ENCODE results near the gene CHCHD3. TPM values are rescaled to one million over a fixed set of nuclear protein-coding genes. Genes with fewer than 3 reads are reported as not detected.

Gene CHCHD3
- total and polyA plus RNA-seq, 2 donors (not counting 1 experiment from before 2014, with no cell fraction given), result 80.8 to 94.0 TPM

DNA sequence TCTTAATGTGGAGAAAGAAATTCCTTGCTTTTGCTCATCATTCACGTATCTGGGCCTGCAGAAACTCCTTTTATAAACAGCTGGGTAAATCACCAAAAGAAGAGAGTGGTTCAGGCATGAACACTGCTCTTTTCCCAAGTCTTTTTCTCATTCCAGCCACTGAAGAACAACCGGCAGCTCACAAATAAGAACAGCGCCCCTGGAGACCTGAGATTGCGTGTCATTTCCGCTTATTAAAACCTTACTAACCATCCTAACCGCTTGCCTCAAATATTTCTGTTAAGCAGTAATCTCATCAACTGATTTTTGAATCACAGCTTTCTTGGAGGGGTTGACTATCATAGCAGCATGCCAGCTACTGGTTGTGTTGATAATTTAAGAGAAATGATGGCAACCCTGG lies 292.6 kb downstream of the CHCHD3 start:
- no peak for DNase-seq (ENCODE audit: low read depth in 2 of 2)
- Histone ChIP-seq H3K9me3 (ENCODE audit: control insufficient read depth, insufficient read depth, low read depth, low read length) (no peaks in the 10 kb centered on the region), H3K79me2 (ENCODE audit: control insufficient read depth, insufficient read depth, low read length) (no peaks in the 10 kb centered on the region), H3K36me3 (ENCODE audit: control insufficient read depth, insufficient read depth, low read length) (no peaks in the 10 kb centered on the region), H3K4me2 (ENCODE audit: extremely low read depth, insufficient read depth, low read length) (no peak overlapping the region), H4K20me1 (ENCODE audit: control insufficient read depth, extremely low read depth, insufficient read depth, low read length) (no peaks in the 10 kb centered on the region), H3K4me1 (ENCODE audit: control insufficient read depth, extremely low read depth, insufficient read depth, low read length) (no peaks in the 10 kb centered on the region), H3K27ac (ENCODE audit: insufficient read depth, low read length) (no peak overlapping the region), H3K9ac (ENCODE audit: insufficient read depth, low read length) (no peak overlapping the region), H2AFZ (ENCODE audit: low read length) (no peak overlapping the region), H3K4me3 (replicated peaks in 1 of 4; ENCODE audit: control extremely low read depth in 1 of 4, insufficient read depth in 1 of 4, low read depth in 3 of 4, low read length in 4 of 4) (no peak overlapping the region), H3K27me3 (ENCODE audit: control insufficient read depth, insufficient read depth, low read length) (no peaks in the 10 kb centered on the region)
- no peak for TF ChIP-seq EZH2 (IDR thresholded peaks at IDR 0.05; ENCODE audit: low read length, missing control alignments)
- TF ChIP-seq, protein P1, sequence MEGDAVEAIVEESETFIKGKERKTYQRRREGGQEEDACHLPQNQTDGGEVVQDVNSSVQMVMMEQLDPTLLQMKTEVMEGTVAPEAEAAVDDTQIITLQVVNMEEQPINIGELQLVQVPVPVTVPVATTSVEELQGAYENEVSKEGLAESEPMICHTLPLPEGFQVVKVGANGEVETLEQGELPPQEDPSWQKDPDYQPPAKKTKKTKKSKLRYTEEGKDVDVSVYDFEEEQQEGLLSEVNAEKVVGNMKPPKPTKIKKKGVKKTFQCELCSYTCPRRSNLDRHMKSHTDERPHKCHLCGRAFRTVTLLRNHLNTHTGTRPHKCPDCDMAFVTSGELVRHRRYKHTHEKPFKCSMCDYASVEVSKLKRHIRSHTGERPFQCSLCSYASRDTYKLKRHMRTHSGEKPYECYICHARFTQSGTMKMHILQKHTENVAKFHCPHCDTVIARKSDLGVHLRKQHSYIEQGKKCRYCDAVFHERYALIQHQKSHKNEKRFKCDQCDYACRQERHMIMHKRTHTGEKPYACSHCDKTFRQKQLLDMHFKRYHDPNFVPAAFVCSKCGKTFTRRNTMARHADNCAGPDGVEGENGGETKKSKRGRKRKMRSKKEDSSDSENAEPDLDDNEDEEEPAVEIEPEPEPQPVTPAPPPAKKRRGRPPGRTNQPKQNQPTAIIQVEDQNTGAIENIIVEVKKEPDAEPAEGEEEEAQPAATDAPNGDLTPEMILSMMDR (conservative IDR thresholded peaks at IDR 0.05 in 1 of 2, IDR thresholded peaks at IDR 0.05 in 1 of 2; ENCODE audit: low read depth in 1 of 2, low read length in 2 of 2), result no peak

DNA sequence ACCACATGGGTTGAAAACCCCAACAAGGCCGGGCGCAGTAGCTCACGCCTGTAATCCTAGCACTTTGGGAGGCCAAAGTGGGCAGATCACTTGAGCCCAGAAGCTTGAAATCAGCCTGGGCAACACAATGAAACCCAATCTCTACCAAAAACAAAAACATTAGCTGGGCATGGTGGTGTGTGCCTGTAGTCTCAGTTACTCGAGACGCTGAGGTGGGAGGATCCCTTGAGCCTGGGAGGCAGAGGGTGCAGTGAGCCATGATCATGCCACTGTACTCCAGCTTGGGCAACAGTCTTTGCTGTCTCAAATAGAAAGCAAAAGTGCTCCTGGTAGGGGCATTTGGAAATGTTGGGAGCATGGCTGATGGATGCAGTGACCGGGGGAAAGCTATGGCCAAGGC lies 296.0 kb downstream of the CHCHD3 start:
- no peak overlapping the region for H3K4me2 ChIP-seq (ENCODE audit: extremely low read depth, insufficient read depth, low read length)
- H3K36me3 ChIP-seq (ENCODE audit: control insufficient read depth, insufficient read depth, low read length), result no peaks in the 10 kb centered on the region
- H3K4me3 ChIP-seq (replicated peaks in 1 of 4; ENCODE audit: control extremely low read depth in 1 of 4, insufficient read depth in 1 of 4, low read depth in 3 of 4, low read length in 4 of 4), result no peak overlapping the region
- no peaks in the 10 kb centered on the region for H3K79me2 ChIP-seq (ENCODE audit: control insufficient read depth, insufficient read depth, low read length)
- TF ChIP-seq, protein P1 (conservative IDR thresholded peaks at IDR 0.05 in 1 of 2, IDR thresholded peaks at IDR 0.05 in 1 of 2; ENCODE audit: low read depth in 1 of 2, low read length in 2 of 2), result no peak
- TF ChIP-seq EZH2 (IDR thresholded peaks at IDR 0.05; ENCODE audit: low read length, missing control alignments), result no peak
- no peaks in the 10 kb centered on the region for H3K27me3 ChIP-seq (ENCODE audit: control insufficient read depth, insufficient read depth, low read length)
- no peaks in the 10 kb centered on the region for H3K9me3 ChIP-seq (ENCODE audit: control insufficient read depth, insufficient read depth, low read depth, low read length)
- no peak overlapping the region for H2AFZ ChIP-seq (ENCODE audit: low read length)
- peaks cover 7% of the 10 kb centered on the region for H3K4me1 ChIP-seq (ENCODE audit: control insufficient read depth, extremely low read depth, insufficient read depth, low read length)
- H3K27ac ChIP-seq (ENCODE audit: insufficient read depth, low read length), result no peak overlapping the region
- no peak for DNase-seq (ENCODE audit: low read depth in 2 of 2)
- no peak overlapping the region for H3K9ac ChIP-seq (ENCODE audit: insufficient read depth, low read length)
- no peaks in the 10 kb centered on the region for H4K20me1 ChIP-seq (ENCODE audit: control insufficient read depth, extremely low read depth, insufficient read depth, low read length)

DNA sequence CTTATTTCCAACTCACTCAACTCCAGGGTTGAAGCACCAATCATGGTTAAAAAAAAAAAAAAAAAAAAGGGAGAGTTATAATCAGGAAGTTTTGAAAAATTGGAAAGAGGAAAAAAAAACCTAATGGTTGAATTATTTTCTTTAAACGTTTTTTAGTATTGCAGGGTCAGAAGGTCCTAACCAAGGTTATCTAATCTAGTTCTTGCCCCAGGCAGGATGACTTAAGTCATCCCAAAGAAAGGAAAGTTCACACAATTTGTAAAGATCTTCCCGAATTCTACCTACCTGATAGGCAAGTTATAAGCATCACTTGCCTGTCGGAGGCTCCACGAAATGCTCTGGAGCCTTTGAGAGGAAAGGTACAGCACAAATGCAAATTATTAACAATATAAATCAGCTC lies 297.5 kb downstream of the CHCHD3 start:
- TF ChIP-seq, protein P1 (conservative IDR thresholded peaks at IDR 0.05 in 1 of 2, IDR thresholded peaks at IDR 0.05 in 1 of 2; ENCODE audit: low read depth in 1 of 2, low read length in 2 of 2), result no peak
- TF ChIP-seq EZH2 (IDR thresholded peaks at IDR 0.05; ENCODE audit: low read length, missing control alignments), result no peak
- Histone ChIP-seq H3K4me2 (ENCODE audit: extremely low read depth, insufficient read depth, low read length) (no peak overlapping the region), H3K9me3 (ENCODE audit: control insufficient read depth, insufficient read depth, low read depth, low read length) (no peaks in the 10 kb centered on the region), H3K9ac (ENCODE audit: insufficient read depth, low read length) (no peak overlapping the region), H3K4me1 (ENCODE audit: control insufficient read depth, extremely low read depth, insufficient read depth, low read length) (peaks cover 7% of the 10 kb centered on the region), H3K36me3 (ENCODE audit: control insufficient read depth, insufficient read depth, low read length) (no peaks in the 10 kb centered on the region), H3K4me3 (replicated peaks in 1 of 4; ENCODE audit: control extremely low read depth in 1 of 4, insufficient read depth in 1 of 4, low read depth in 3 of 4, low read length in 4 of 4) (no peak overlapping the region), H3K79me2 (ENCODE audit: control insufficient read depth, insufficient read depth, low read length) (no peaks in the 10 kb centered on the region), H3K27me3 (ENCODE audit: control insufficient read depth, insufficient read depth, low read length) (no peaks in the 10 kb centered on the region), H2AFZ (ENCODE audit: low read length) (no peak overlapping the region), H3K27ac (ENCODE audit: insufficient read depth, low read length) (no peak overlapping the region), H4K20me1 (ENCODE audit: control insufficient read depth, extremely low read depth, insufficient read depth, low read length) (no peaks in the 10 kb centered on the region)
- DNase-seq (ENCODE audit: low read depth in 2 of 2), result no peak
